ENCODE measurements around the gene ZNF821.

DNA sequence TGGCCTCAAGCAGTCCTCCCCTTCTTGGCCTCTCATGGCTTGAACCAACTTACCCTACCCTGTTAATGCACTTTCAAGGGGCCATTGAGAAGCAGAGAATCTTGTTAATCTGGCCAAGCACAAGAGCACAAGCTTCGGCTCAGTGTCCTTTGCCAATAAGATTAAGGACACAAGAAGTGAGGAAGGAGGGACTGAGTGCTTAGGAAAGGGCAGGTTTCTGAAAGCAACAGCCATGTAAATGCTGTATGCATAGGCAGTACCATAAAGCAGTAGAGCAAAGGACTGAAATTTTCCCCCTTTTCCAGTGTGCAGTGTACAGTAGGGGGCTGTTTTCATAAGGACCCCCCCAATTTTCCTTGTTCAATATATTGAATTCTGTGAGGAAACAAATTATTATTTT, 49.0 kb upstream of the ZNF821 start:
- TF ChIP-seq EZH2 (IDR thresholded peaks at IDR 0.05; ENCODE audit: low read length, unreplicated experiment) (no peak), EZH2phosphoT487 (IDR thresholded peaks at IDR 0.05; ENCODE audit: borderline replicate concordance, low read length) (no peak)
- TF ChIP-seq, protein P1, sequence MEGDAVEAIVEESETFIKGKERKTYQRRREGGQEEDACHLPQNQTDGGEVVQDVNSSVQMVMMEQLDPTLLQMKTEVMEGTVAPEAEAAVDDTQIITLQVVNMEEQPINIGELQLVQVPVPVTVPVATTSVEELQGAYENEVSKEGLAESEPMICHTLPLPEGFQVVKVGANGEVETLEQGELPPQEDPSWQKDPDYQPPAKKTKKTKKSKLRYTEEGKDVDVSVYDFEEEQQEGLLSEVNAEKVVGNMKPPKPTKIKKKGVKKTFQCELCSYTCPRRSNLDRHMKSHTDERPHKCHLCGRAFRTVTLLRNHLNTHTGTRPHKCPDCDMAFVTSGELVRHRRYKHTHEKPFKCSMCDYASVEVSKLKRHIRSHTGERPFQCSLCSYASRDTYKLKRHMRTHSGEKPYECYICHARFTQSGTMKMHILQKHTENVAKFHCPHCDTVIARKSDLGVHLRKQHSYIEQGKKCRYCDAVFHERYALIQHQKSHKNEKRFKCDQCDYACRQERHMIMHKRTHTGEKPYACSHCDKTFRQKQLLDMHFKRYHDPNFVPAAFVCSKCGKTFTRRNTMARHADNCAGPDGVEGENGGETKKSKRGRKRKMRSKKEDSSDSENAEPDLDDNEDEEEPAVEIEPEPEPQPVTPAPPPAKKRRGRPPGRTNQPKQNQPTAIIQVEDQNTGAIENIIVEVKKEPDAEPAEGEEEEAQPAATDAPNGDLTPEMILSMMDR (conservative IDR thresholded peaks at IDR 0.05; ENCODE audit: low read depth, low read length) = no peak
